Loucy (cell line): ENCODE measurements around the gene EPB41L5.

Experiments used
- H2AFZ ChIP-seq: fragments of 200-600 bp; sonication (generic); 2 replicates; pipeline ENCODE4 v1.6.0; 2016; ENCODE audit warnings: antibody characterized with exemption, mild to moderate bottlenecking, low read length, moderate library complexity
- H3F3A ChIP-seq: fragments of 200-600 bp; 2 replicates; pipeline ENCODE4 v1.6.0; 2016; ENCODE audit warnings: antibody characterized with exemption, low read depth, mild to moderate bottlenecking
- H3K27me3 ChIP-seq: fragments of 200-600 bp; sonication (generic); 2 replicates; pipeline ENCODE4 v1.6.1; 2014; ENCODE audit warnings: low read length, mild to moderate bottlenecking; ENCODE audit not compliant: insufficient read depth, poor library complexity, severe bottlenecking
- H3K36me3 ChIP-seq: fragments of 200-600 bp; sonication (generic); 2 replicates; pipeline ENCODE4 v1.6.1; 2016; ENCODE audit warnings: low read length; ENCODE audit not compliant: insufficient read depth
- H3K4me1 ChIP-seq: fragments of 200-600 bp; sonication (generic); 2 replicates; pipeline ENCODE4 v1.5.1; 2014; ENCODE audit warnings: low read length, mild to moderate bottlenecking; ENCODE audit not compliant: insufficient read depth, poor library complexity, severe bottlenecking
- H3K4me2 ChIP-seq: fragments of 200-600 bp; sonication (generic); 2 replicates; pipeline ENCODE4 v1.6.0; 2014; ENCODE audit warnings: antibody characterized with exemption, low read length, low read depth, mild to moderate bottlenecking; ENCODE audit not compliant: poor library complexity, severe bottlenecking
- H3K4me3 ChIP-seq: fragments of 200-600 bp; sonication (generic); 2 replicates; pipeline ENCODE4 v1.5.1; 2014; ENCODE audit warnings: low read length, mild to moderate bottlenecking, mixed read lengths; ENCODE audit not compliant: poor library complexity, severe bottlenecking
- H3K79me2 ChIP-seq: fragments of 200-600 bp; sonication (generic); 2 replicates; pipeline ENCODE4 v1.6.1; 2014; ENCODE audit warnings: low read length; ENCODE audit not compliant: insufficient read depth
- H3K9ac ChIP-seq: fragments of 200-600 bp; sonication (generic); 2 replicates; pipeline ENCODE4 v1.6.0; 2014; ENCODE audit warnings: mild to moderate bottlenecking, low read depth, low read length, moderate library complexity; ENCODE audit not compliant: poor library complexity, severe bottlenecking
- H3K9me2 ChIP-seq: fragments of 200-600 bp; sonication (generic); replicated peaks from 2 replicates; pipeline ENCODE4 v1.6.1; 2016; ENCODE audit warnings: low read depth, low read length, mixed read lengths
- H3K9me3 ChIP-seq: fragments of 200-600 bp; sonication (generic); 2 replicates; pipeline ENCODE4 v1.6.1; 2014; ENCODE audit warnings: mild to moderate bottlenecking, antibody characterized with exemption, low read length, low read depth; ENCODE audit not compliant: insufficient read depth
- H4K20me1 ChIP-seq: fragments of 200-600 bp; sonication (generic); 2 replicates; pipeline ENCODE4 v1.6.0; 2014; ENCODE audit warnings: antibody characterized with exemption, low read length, mild to moderate bottlenecking; ENCODE audit not compliant: insufficient read depth, poor library complexity, severe bottlenecking
- EZH2phosphoT487 ChIP-seq: fragments of 200-600 bp; IDR thresholded peaks from 2 replicates; pipeline ENCODE4 v1.6.1; 2018; ENCODE audit warnings: antibody characterized with exemption, mild to moderate bottlenecking, moderate library complexity, borderline replicate concordance
- TF ChIP-seq, protein P1 (sequence below): fragments of 200-600 bp; sonication (generic); conservative IDR thresholded peaks from 2 replicates; pipeline ENCODE4 v1.5.1; 2014; ENCODE audit warnings: mild to moderate bottlenecking, antibody characterized with exemption, low read length

EPB41L5 gene

GRCh38 chr2:120052597-120052996, 39.7 kb downstream of the EPB41L5 start:
- H3K36me3 ChIP-seq = no peaks in the 10 kb centered on the region
- no peaks in the 10 kb centered on the region for H3K9me2 ChIP-seq
- H3K4me3 ChIP-seq = no peak overlapping the region
- no peaks in the 10 kb centered on the region for H3K4me1 ChIP-seq
- no peaks in the 10 kb centered on the region for H3K79me2 ChIP-seq
- H3K9ac ChIP-seq = no peak overlapping the region
- no peak overlapping the region for H2AFZ ChIP-seq
- no peak overlapping the region for H3K4me2 ChIP-seq
- H3K9me3 ChIP-seq = no peaks in the 10 kb centered on the region
- H3F3A ChIP-seq = no peaks in the 10 kb centered on the region
- TF ChIP-seq EZH2phosphoT487 = no peak
- TF ChIP-seq, protein P1, sequence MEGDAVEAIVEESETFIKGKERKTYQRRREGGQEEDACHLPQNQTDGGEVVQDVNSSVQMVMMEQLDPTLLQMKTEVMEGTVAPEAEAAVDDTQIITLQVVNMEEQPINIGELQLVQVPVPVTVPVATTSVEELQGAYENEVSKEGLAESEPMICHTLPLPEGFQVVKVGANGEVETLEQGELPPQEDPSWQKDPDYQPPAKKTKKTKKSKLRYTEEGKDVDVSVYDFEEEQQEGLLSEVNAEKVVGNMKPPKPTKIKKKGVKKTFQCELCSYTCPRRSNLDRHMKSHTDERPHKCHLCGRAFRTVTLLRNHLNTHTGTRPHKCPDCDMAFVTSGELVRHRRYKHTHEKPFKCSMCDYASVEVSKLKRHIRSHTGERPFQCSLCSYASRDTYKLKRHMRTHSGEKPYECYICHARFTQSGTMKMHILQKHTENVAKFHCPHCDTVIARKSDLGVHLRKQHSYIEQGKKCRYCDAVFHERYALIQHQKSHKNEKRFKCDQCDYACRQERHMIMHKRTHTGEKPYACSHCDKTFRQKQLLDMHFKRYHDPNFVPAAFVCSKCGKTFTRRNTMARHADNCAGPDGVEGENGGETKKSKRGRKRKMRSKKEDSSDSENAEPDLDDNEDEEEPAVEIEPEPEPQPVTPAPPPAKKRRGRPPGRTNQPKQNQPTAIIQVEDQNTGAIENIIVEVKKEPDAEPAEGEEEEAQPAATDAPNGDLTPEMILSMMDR = no peak
- no peaks in the 10 kb centered on the region for H4K20me1 ChIP-seq
- H3K27me3 ChIP-seq = no peaks in the 10 kb centered on the region

DNA sequence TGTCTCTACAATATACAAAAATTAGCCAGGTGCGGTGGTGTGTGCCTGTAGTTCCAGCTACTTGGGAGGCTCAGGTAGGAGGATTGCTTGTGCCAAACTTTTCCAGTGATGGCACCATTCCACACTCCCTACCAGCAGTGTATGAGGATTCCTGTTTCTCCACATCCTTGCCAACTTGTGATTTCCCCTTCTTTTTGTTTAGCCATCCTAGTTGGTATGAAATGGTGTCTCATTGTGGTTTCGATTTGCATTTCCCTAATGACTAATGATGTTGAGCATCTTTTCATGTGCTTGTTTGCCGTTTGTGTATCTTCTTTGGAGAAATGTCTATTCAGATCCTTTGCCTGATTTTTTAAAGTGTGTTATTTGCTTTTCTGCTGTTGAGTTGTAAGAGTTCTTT, 41.0 kb downstream of the EPB41L5 start:
- no peaks in the 10 kb centered on the region for H3F3A ChIP-seq
- H3K27me3 ChIP-seq = no peaks in the 10 kb centered on the region
- H3K9ac ChIP-seq = no peak overlapping the region

DNA sequence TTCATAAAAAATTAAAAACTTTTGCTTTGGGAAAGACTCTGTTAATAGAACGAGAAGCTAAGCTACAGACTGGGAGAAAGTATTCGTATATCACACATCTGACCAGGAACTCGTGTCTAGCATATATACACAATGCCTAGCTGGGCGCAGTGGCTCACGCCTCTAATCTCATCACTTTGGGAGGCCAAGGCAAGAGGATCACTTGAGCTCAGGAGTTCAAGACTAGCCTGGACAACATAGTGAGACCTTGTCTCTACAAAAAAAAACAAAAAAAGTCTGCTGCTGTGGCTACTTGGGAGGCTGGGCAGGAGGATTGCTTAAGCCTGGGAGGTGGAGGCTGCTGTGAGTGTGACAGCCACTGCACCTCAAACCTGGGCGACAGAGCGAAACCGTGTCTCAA, 46.6 kb downstream of the EPB41L5 start:
- H3K4me2 ChIP-seq = no peak overlapping the region
- H2AFZ ChIP-seq = no peak overlapping the region
- no peak for TF ChIP-seq EZH2phosphoT487
- TF ChIP-seq, protein P1 = no peak
- no peaks in the 10 kb centered on the region for H3K4me1 ChIP-seq
- no peaks in the 10 kb centered on the region for H3K36me3 ChIP-seq
- no peaks in the 10 kb centered on the region for H3F3A ChIP-seq
- no peak overlapping the region for H3K4me3 ChIP-seq
- no peaks in the 10 kb centered on the region for H3K9me2 ChIP-seq
- no peaks in the 10 kb centered on the region for H4K20me1 ChIP-seq
- no peaks in the 10 kb centered on the region for H3K9me3 ChIP-seq
- H3K27me3 ChIP-seq = no peaks in the 10 kb centered on the region
- H3K9ac ChIP-seq = no peak overlapping the region
- H3K79me2 ChIP-seq = no peaks in the 10 kb centered on the region

More for the DNA sequence above, 41.0 kb downstream of the EPB41L5 start:
- H3K4me3 ChIP-seq = no peak overlapping the region
- no peaks in the 10 kb centered on the region for H3K79me2 ChIP-seq
- no peaks in the 10 kb centered on the region for H3K4me1 ChIP-seq
- H2AFZ ChIP-seq = no peak overlapping the region
- H3K36me3 ChIP-seq = no peaks in the 10 kb centered on the region
- no peaks in the 10 kb centered on the region for H3K9me2 ChIP-seq
- no peak for TF ChIP-seq EZH2phosphoT487
- TF ChIP-seq, protein P1 = no peak
- H3K9me3 ChIP-seq = no peaks in the 10 kb centered on the region
- H4K20me1 ChIP-seq = no peaks in the 10 kb centered on the region
- no peak overlapping the region for H3K4me2 ChIP-seq
